Karpas-422 (cell line): ENCODE results near the gene LRFN5. TPM values are rescaled to one million over a fixed set of nuclear protein-coding genes. Genes with fewer than 3 reads are reported as not detected.
A peak's percentile ranks its signal among the peaks of the same experiment; 100 is the strongest.
"Not testable (repeated sequence)": the region's sequence is repeated elsewhere in the genome, so short reads cannot be mapped to it uniquely, and the experiment has no call there.

Experiments used
- DNase-seq: peaks from one replicate; pipeline ENCODE4 v3.0.0-alpha.2; 2015
- H2AFZ ChIP-seq: fragments of 200-600 bp; sonication (generic); 2 replicates; pipeline ENCODE4 v1.6.1; 2014; ENCODE audit warnings: antibody characterized with exemption, low read length, mixed read lengths
- H3K27ac ChIP-seq: fragments of 200-600 bp; sonication (generic); 2 replicates; pipeline ENCODE4 v1.5.1; 2014; ENCODE audit warnings: mild to moderate bottlenecking, low read length, moderate library complexity
- H3K27me3 ChIP-seq: fragments of 200-600 bp; sonication (generic); 2 replicates; pipeline ENCODE4 v1.6.1; 2014; ENCODE audit warnings: low read length, mixed read lengths
- H3K36me3 ChIP-seq: fragments of 200-600 bp; sonication (generic); 2 replicates; pipeline ENCODE4 v1.6.1; 2014; ENCODE audit warnings: low read length, mixed read lengths; ENCODE audit not compliant: insufficient read depth
- H3K4me1 ChIP-seq: fragments of 200-600 bp; sonication (generic); 2 replicates; pipeline ENCODE4 v1.6.1; 2014; ENCODE audit warnings: mild to moderate bottlenecking, low read length, mixed read lengths
- H3K4me2 ChIP-seq: fragments of 200-600 bp; sonication (generic); 2 replicates; pipeline ENCODE4 v1.6.1; 2014; ENCODE audit warnings: low read length, low read depth, mild to moderate bottlenecking; ENCODE audit not compliant: poor library complexity, severe bottlenecking
- H3K4me3 ChIP-seq: fragments of 200-600 bp; sonication (generic); 2 replicates; pipeline ENCODE4 v1.5.1; 2014; ENCODE audit warnings: mild to moderate bottlenecking, antibody characterized with exemption, low read length, mixed read lengths
- H3K79me2 ChIP-seq: fragments of 200-600 bp; sonication (generic); 2 replicates; pipeline ENCODE4 v1.6.1; 2014; ENCODE audit warnings: mild to moderate bottlenecking, low read length, mixed read lengths
- H3K9ac ChIP-seq: fragments of 200-600 bp; sonication (generic); 2 replicates; pipeline ENCODE4 v1.6.0; 2014; ENCODE audit warnings: low read length
- H3K9me2 ChIP-seq: fragments of 200-600 bp; sonication (generic), shearing (Covaris generic); replicated peaks from 2 replicates; pipeline ENCODE4 v1.6.0; 2014; ENCODE audit warnings: mild to moderate bottlenecking, low read length, moderate library complexity; ENCODE audit not compliant: insufficient read depth
- H3K9me3 ChIP-seq: fragments of 300-700, 200-600 bp; sonication (generic); 2 replicates; pipeline ENCODE4 v1.6.1; 2014; ENCODE audit warnings: low read length, mixed read lengths
- H4K20me1 ChIP-seq: fragments of 200-600 bp; sonication (generic); 2 replicates; pipeline ENCODE4 v1.6.1; 2014; ENCODE audit warnings: mild to moderate bottlenecking, antibody characterized with exemption, low read length, low read depth; ENCODE audit not compliant: insufficient read depth
- total RNA-seq: library from RNA; depleted of rRNA; stranded (reverse); fragments of >200 nt; shearing (Covaris generic); gene quantifications from 2 replicates; pipeline ENCODE4 v1.2.3, GENCODE V29; 2014; ENCODE audit warnings: low replicate concordance

The LRFN5 gene
- total RNA-seq, 1 experiment from 2014 or later = not detected

- DNase-seq, H3K9me3 ChIP-seq, H3K27me3 ChIP-seq, H3K4me3 ChIP-seq, H3K4me1 ChIP-seq, H3K9ac ChIP-seq, H3K79me2 ChIP-seq, H3K36me3 ChIP-seq, H3K4me2 ChIP-seq, H4K20me1 ChIP-seq, H2AFZ ChIP-seq, H3K9me2 ChIP-seq, H3K27ac ChIP-seq: not testable (repeated sequence)
Measured at GRCh38 chr14:41674511-41674971, 67.9 kb downstream of the LRFN5 start.

GRCh38 chr14:41699486-41699885, 92.8 kb downstream of the LRFN5 start:
- H3K27ac ChIP-seq = no peak overlapping the region
- no peak overlapping the region for H2AFZ ChIP-seq
- H3K9me3 ChIP-seq = no peaks in the 10 kb centered on the region
- H4K20me1 ChIP-seq = no peaks in the 10 kb centered on the region
- H3K4me1 ChIP-seq = peaks cover 7% of the 10 kb centered on the region
- H3K27me3 ChIP-seq = no peaks in the 10 kb centered on the region
- no peaks in the 10 kb centered on the region for H3K36me3 ChIP-seq
- DNase-seq = no peak
- no peak overlapping the region for H3K4me2 ChIP-seq
- H3K4me3 ChIP-seq = no peak overlapping the region
- H3K79me2 ChIP-seq = no peaks in the 10 kb centered on the region
- H3K9ac ChIP-seq = no peak overlapping the region
- H3K9me2 ChIP-seq = no peaks in the 10 kb centered on the region

- no peaks in the 10 kb centered on the region for H3K36me3 ChIP-seq
- H3K4me3 ChIP-seq = no peak overlapping the region
- H4K20me1 ChIP-seq = no peaks in the 10 kb centered on the region
- H3K4me2 ChIP-seq = no peak overlapping the region
- H3K27ac ChIP-seq = no peak overlapping the region
- H3K9me2 ChIP-seq = no peaks in the 10 kb centered on the region
- DNase-seq = peak; percentile 52
- no peaks in the 10 kb centered on the region for H3K9me3 ChIP-seq
- peak overlapping the region; percentile 45; the same call in 1 of the 2 replicates for H2AFZ ChIP-seq
- H3K4me1 ChIP-seq = peaks cover 2% of the 10 kb centered on the region; the same call in 1 of the 2 replicates
- H3K27me3 ChIP-seq = no peaks in the 10 kb centered on the region
- no peak overlapping the region for H3K9ac ChIP-seq
- H3K79me2 ChIP-seq = no peaks in the 10 kb centered on the region
Measured at GRCh38 chr14:41718477-41719166, 111.9 kb downstream of the LRFN5 start.

- H3K4me1 ChIP-seq = peaks cover 4% of the 10 kb centered on the region; the same call in 1 of the 2 replicates
Measured at GRCh38 chr14:41739203-41739602, 132.5 kb downstream of the LRFN5 start.

GRCh38 chr14:41743140-41743539, 136.5 kb downstream of the LRFN5 start:
- Histone ChIP-seq H3K27ac (no peak overlapping the region), H4K20me1 (no peaks in the 10 kb centered on the region), H3K4me2 (peak overlapping the region; percentile 21), H3K9me2 (no peaks in the 10 kb centered on the region), H3K27me3 (no peaks in the 10 kb centered on the region), H3K4me1 (peaks cover 4% of the 10 kb centered on the region; the same call in 1 of the 2 replicates), H2AFZ (peak overlapping the region; percentile 55), H3K79me2 (no peaks in the 10 kb centered on the region), H3K36me3 (no peaks in the 10 kb centered on the region), H3K4me3 (no peak overlapping the region), H3K9ac (no peak overlapping the region), H3K9me3 (no peaks in the 10 kb centered on the region)
- no peak for DNase-seq

More at GRCh38 chr14:41739203-41739602, 132.5 kb downstream of the LRFN5 start:
- no peak for DNase-seq
- no peak overlapping the region for H3K27ac ChIP-seq
- H3K4me3 ChIP-seq = no peak overlapping the region
- H3K4me2 ChIP-seq = no peak overlapping the region
- H4K20me1 ChIP-seq = no peaks in the 10 kb centered on the region
- no peaks in the 10 kb centered on the region for H3K9me3 ChIP-seq
- no peaks in the 10 kb centered on the region for H3K27me3 ChIP-seq
- H2AFZ ChIP-seq = no peak overlapping the region
- H3K79me2 ChIP-seq = no peaks in the 10 kb centered on the region
- no peaks in the 10 kb centered on the region for H3K9me2 ChIP-seq
- H3K36me3 ChIP-seq = no peaks in the 10 kb centered on the region
- H3K9ac ChIP-seq = no peak overlapping the region

GRCh38 chr14:41749429-41749828, 142.8 kb downstream of the LRFN5 start:
- no peak overlapping the region for H3K9ac ChIP-seq
- H3K27ac ChIP-seq = no peak overlapping the region
- no peaks in the 10 kb centered on the region for H3K79me2 ChIP-seq
- H3K9me3 ChIP-seq = no peaks in the 10 kb centered on the region
- DNase-seq = peak; percentile 68
- no peaks in the 10 kb centered on the region for H3K9me2 ChIP-seq
- peak overlapping the region; percentile 68 for H2AFZ ChIP-seq
- no peaks in the 10 kb centered on the region for H3K27me3 ChIP-seq
- peak overlapping the region; percentile 36 for H3K4me3 ChIP-seq
- peaks cover 9% of the 10 kb centered on the region for H3K4me1 ChIP-seq
- H3K36me3 ChIP-seq = no peaks in the 10 kb centered on the region
- H4K20me1 ChIP-seq = no peaks in the 10 kb centered on the region
- peak overlapping the region; percentile 49 for H3K4me2 ChIP-seq

GRCh38 chr14:41750575-41750974, 143.9 kb downstream of the LRFN5 start:
- H3K27ac ChIP-seq, H4K20me1 ChIP-seq, H3K9ac ChIP-seq, H3K27me3 ChIP-seq, DNase-seq, H3K4me3 ChIP-seq, H3K9me3 ChIP-seq, H3K36me3 ChIP-seq, H3K9me2 ChIP-seq, H3K79me2 ChIP-seq, H3K4me1 ChIP-seq, H2AFZ ChIP-seq, H3K4me2 ChIP-seq: not testable (repeated sequence)

GRCh38 chr14:41758011-41758665, 151.5 kb downstream of the LRFN5 start:
- Histone ChIP-seq H3K4me2 (no peak overlapping the region), H3K4me3 (no peak overlapping the region), H3K9ac (no peak overlapping the region), H3K36me3 (no peaks in the 10 kb centered on the region), H3K9me2 (no peaks in the 10 kb centered on the region), H3K27ac (no peak overlapping the region), H3K79me2 (no peaks in the 10 kb centered on the region), H2AFZ (no peak overlapping the region), H3K4me1 (no peaks in the 10 kb centered on the region), H4K20me1 (no peaks in the 10 kb centered on the region), H3K9me3 (no peaks in the 10 kb centered on the region), H3K27me3 (no peaks in the 10 kb centered on the region)
- no peak for DNase-seq
